ENCODE data around the gene BRD4.

The BRD4 gene

GRCh38 chr19:15250640-15250993 lies 81.7 kb downstream of the BRD4 start:
- DNase-seq (ENCODE audit: low read depth in 4 of 4, low spot score in 1 of 4) = no peak

GRCh38 chr19:15249972-15250639 lies 82.2 kb downstream of the BRD4 start:
- no peak for DNase-seq (ENCODE audit: low read depth in 4 of 4, low spot score in 1 of 4)

DNA sequence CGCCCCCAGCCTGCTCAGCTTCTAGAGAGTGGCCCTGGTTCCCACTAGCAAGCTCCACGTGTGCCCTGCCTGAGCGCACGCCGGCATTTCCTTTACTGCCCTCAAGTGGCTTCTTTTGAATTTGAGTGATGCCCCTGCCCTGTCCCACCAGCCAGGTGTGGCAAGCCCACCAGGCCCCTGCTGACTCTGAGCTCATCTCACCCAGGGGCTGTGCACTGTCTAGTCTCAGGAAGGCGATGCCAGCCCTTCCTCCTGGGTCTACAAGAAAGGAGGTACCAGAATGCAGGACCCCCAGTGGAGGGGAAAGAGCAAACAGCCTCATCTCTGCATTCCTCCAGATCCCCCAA lies 82.8 kb downstream of the BRD4 start:
- no peak for DNase-seq (ENCODE audit: low read depth in 4 of 4, low spot score in 1 of 4)

GRCh38 chr19:15248648-15249527 lies 83.5 kb downstream of the BRD4 start:
- DNase-seq (ENCODE audit: low read depth in 4 of 4, low spot score in 1 of 4) = no peak

- no peak for DNase-seq (ENCODE audit: low read depth in 4 of 4, low spot score in 1 of 4)
These were observed 84.2 kb downstream of the BRD4 start for GRCh38 chr19:15248106-15248505.

DNA sequence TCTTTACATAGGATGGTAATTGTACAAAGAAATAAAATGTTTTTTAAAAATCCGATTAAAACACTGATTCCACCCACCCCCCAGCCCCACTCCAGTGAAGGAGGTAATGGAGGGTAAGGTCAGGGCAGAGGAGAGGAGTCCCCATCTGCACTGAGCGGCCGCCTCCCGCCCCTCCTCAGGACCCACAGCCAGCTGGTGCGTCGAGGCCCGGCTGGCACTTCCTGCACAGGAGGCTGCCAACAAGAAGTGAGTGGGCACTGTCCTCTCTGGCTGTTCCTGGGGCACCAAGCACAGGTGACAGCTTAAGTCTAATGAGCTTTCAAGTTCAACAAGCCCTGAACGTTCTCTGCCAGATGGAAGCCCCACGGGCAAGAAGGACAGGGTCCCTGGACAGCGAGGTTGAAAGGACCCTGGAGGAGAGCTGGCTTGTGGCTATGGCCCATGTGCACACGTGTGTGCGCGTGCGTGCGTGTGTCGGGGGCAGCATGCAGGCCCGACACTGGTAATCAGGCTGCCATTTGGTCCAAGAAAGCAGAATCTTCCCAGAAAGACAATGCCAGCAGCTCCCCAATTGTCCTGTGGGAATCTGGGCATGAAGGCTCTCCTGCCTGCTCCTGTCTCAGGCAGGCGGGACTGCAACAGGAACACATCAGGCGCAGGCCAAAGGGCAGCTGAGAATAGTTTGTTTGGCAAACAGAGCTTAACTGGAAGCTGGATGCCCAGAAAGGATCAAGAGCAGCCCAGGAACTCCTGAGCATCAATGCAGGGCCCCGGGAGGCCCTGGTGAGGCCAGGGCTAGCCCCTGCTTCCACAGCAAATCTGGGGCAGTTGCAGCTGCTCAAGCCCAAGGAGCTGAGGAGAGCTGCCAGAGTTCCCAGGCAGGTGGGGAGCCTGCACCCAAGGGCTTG lies 85.0 kb downstream of the BRD4 start:
- DNase-seq (ENCODE audit: low read depth in 4 of 4, low spot score in 1 of 4) = no peak

DNA sequence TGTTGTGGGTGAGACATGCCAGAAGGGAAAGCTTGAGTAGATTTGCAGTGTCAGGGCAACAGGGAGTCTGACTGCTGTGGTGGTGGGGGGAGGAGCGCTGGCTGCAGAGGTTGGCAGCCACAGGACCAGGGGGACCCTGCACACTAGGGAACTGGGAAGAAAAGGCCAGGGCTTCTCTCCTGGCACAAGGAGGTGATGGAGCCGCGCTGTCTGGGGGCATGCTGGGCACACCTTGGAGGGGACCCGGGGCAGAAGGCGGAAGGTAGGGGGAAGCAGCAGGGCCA lies 86.2 kb downstream of the BRD4 start:
- no peak for DNase-seq (ENCODE audit: low read depth in 4 of 4, low spot score in 1 of 4)

GRCh38 chr19:15245370-15246197 lies 86.8 kb downstream of the BRD4 start:
- no peak for DNase-seq (ENCODE audit: low read depth in 4 of 4, low spot score in 1 of 4)

- DNase-seq (ENCODE audit: low read depth in 4 of 4, low spot score in 1 of 4) = no peak
These were observed 87.5 kb downstream of the BRD4 start for GRCh38 chr19:15244808-15245207.

GRCh38 chr19:15244106-15244803 lies 88.1 kb downstream of the BRD4 start:
- no peak for DNase-seq (ENCODE audit: low read depth in 4 of 4, low spot score in 1 of 4)

GRCh38 chr19:15243236-15243957 lies 88.9 kb downstream of the BRD4 start:
- DNase-seq (ENCODE audit: low read depth in 4 of 4, low spot score in 1 of 4) = no peak

DNA sequence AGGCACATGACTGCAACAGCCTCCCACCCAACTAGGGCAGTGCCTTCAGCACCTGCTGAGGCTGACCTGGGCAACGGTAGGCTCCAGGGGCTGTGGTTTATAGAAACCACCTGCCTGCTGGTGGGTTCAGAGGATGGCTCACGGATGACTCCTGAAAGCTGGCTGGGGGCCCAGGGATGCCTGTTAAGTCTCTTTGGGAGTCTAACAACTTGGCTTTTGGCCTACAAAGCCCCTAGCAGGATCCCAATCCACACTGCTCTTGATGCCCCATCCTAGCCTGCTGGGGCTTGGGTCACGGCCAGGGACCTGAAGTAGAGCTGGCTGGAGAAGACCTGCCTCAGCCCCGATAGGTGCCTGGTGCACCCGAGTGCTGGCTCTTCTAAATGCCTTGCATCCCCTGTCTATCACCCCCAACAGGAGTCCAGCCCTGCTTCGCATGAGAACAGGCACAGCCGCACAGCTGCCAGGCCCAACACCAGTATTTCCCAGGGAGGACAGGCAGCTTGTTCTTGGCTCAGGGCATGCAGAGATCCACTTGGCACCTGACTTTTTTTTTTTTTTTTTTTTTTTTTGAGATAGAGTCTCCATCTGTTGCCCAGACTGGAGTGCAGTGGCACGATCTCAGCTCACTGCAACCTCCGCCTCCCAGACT lies 91.0 kb downstream of the BRD4 start:
- DNase-seq (ENCODE audit: low read depth in 4 of 4, low spot score in 1 of 4) = no peak

DNA sequence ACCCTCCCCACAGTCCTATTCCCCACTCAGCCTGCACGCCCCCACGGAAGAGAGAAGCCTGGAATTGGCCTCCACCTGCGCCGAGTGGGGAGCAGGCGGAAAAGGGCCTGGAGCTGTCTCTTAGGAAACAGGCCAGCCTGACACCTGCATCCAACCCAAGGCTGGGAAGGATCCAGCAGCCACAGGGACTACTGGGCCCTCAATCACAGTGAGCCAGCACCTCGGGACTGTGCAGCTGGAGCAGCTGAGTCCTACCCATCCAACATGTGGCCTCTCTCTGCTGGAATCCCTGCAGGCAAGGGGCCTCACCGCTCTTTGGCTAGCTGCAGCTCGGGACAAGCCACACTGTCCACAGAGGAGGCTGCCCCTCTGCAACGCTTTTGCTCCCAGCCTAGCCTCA lies 91.8 kb downstream of the BRD4 start:
- DNase-seq (ENCODE audit: low read depth in 4 of 4, low spot score in 1 of 4) = no peak

DNA sequence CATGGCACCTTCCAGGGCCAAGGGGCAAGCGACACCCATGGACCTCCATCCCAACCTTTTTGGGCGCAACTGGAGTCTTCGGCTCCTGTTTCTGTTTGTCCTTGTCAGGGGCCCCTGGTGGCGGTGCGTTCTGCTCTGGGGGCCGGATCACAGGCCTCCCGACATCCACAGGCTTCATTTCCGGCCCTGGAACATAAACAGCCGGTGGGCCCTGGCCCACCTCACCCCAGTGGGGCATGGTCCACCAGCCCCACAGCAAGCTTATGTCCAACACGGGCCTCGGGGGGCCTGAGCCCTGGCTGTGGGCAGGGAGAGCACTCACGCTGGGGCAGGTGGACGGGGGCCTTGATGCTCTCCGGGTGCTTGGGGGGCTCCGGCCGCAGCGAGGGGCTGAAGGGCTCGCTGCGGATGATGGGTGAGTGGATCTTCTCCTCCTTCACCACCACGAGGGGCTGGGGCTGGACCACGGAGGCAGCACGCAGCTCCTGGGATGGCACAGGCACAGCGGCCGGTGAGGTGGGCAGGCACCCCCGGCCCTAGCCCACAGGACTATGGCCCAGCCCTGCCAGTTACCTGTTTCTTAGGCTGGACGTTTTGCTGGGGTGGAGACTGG lies 92.9 kb downstream of the BRD4 start:
- DNase-seq (ENCODE audit: low read depth in 4 of 4, low spot score in 1 of 4) = no peak

DNA sequence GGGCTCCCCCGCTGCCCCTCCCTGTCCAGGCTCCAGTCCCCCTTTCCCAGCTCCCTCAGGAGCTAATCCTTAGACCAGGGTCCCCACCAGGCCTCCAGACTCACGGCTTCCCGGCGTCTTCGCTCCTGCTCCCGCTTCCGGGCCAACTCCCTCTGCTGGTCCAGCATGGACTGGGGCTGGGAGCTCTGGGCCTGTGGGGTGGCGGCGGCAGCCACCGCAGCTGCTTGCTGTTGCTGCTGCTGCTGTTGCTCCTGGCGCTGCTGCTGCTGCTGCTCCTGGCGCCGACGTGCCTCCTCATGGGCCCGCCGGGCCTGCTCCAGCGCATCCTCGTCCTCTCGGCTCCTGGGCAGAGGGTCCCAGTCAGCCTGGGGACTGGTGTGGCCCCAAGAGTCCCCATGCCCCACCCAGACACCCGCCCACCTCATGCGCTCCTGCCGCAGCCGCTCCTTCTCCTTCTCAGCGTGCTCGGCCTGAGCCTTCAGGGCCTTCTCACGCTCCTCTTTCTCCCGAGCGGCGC lies 93.6 kb downstream of the BRD4 start:
- DNase-seq (ENCODE audit: low read depth in 4 of 4, low spot score in 1 of 4) = no peak

- no peak for DNase-seq (ENCODE audit: low read depth in 4 of 4, low spot score in 1 of 4)
These were observed 94.3 kb downstream of the BRD4 start for GRCh38 chr19:15237759-15238638.

- DNase-seq (ENCODE audit: low read depth in 4 of 4, low spot score in 1 of 4) = no peak
These were observed 95.5 kb downstream of the BRD4 start for GRCh38 chr19:15236886-15237285.

GRCh38 chr19:15235781-15236180 lies 96.6 kb downstream of the BRD4 start:
- DNase-seq (ENCODE audit: low read depth in 4 of 4, low spot score in 1 of 4) = no peak

All from stimulated activated CD4-positive, alpha-beta T cell treated with anti-CD3 and anti-CD28 coated beads, Interleukin-1b, Interleukin-23, amount 100 ng/mL, for 24 hours (primary cell).